COLO829 (cell line): ENCODE results near the gene LGALS14.
"Not testable (repeated sequence)": the region's sequence is repeated elsewhere in the genome, so short reads cannot be mapped to it uniquely, and the experiment has no call there.

Source experiments
- DNase-seq: peaks from one replicate; pipeline ENCODE4 v3.0.0; 2012; ENCODE audit warnings: low spot score

Gene LGALS14, protein sequence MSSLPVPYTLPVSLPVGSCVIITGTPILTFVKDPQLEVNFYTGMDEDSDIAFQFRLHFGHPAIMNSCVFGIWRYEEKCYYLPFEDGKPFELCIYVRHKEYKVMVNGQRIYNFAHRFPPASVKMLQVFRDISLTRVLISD

DNA sequence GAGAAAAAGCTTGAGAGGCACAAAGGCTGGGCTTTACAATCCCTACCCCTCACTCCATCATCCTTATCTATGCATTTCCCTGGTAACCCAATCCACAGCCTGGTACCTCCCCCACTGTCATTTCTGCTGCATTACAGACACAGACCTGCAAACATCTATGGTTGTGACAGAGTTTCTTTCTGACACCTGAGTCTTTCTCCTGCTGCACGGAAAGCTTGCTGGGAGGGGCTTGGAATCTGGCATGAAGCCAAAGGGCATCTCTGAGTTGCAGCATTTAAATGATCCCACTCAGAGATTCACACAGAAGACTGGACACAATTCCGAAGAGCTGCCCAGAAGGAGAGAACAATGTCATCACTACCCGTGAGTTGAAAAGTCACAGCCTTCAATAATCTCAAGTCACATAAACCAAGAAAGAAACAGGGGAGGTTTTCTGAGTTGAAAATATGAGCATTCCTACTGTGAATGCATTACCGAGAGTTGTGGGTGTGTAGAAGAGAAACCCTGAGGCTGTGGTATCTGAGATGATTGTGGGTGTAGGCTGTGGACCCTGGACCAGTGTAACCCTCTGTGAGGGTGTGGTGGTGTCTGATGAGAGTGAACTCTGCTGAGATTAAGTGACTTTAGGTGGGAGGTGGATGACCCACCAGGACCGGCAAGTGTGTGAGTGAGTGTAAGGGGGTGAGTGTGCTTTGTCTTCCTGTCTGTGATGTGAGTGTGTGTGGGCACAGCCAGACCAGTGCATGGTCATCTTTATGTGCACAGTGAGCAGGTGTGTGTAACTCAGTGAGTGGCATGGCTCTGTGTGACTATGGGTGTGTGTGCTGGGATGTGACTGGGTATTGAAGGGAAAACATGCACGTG, at the start of gene LGALS14:
Gene LGALS14, plus strand, starts transcription at position 301 of the 864 bp plus-strand sequence. Its CDS starts 48 bp downstream, at position 349.
- no peak for DNase-seq

DNA sequence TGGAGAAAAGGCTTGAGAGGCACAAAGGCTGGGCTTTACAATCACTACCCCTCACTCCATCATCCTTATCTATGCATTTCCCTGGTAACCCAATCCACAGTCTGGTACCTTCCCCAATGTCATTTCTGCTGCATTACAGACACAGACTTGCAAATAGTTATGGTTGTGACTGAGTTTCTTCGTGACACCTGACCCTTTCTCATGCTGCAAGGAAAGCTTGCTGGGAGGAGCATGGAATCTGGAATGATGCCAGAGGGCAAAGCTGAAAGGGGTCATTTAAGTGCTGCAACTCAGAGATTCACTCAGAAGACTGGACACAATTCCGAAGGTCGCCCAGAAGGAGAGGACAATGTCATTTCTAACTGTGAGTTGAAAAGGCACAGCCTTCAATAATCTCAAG, 48.7 kb upstream of the LGALS14 start, which contains the start of gene LGALS16:
Gene LGALS16, plus strand, starts transcription at position 301 of the 400 bp plus-strand sequence. Its CDS starts 49 bp downstream, at position 350.
- no peak for DNase-seq

DNA sequence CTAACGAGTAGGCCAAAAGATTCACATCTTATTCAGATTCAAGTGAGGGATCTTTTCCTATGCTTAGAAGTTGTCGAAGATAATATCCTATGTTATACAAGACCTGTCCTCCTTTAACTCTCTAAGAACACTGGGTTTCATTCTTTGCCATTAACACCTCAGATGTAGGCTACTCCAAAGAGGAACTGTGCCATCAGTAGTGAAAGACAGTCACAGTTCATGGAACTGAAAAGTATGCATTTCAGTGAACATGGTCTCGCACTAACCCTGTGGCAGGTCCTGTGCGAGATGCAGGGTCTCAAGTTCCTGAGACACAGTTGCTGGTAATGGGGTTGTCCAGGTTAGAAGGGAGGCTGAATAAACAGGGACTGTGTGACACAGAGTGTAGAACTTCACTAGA, 44.5 kb upstream of the LGALS14 start:
- no peak for DNase-seq

DNA sequence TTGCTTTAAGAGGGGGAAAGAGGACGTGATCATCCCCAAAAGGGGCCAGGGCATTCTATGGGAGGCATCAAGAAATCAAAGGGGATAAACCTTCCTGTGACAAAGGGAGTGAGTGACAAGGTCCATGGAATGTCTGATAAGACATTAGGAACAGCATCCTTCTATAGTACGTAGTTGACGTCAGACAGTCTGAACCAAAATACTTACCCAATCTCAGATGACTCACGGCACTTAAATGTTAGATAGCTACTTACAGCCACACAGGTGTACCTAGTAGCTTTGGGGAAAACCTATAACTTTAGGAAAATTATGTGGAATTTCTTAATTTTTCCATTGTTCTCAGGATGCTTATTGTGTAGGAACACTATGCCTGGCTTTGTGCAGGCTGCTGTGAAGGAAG, 43.6 kb upstream of the LGALS14 start:
- no peak for DNase-seq

DNA sequence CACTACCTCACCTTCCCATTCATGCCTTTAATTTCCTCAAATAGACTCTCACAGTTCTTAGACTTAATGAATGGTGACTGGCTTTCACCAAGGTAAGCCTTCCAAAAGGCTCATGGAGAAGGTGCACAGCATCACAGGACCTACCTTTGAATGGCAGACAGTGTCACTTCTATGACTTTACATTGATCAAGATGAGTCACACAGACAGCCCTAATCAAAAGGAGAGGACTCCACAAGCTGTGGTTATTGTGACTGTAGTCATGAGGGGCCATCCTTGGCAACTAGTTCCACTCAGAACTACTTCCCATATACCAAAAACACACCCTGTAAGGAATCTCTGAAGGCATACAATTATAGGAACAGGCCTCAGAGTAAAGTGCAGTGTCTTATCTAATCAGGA, 42.7 kb upstream of the LGALS14 start:
- DNase-seq: no peak

- DNase-seq: not testable (repeated sequence)
Measured at GRCh38 chr19:39669860-39670259, 34.4 kb upstream of the LGALS14 start.

DNA sequence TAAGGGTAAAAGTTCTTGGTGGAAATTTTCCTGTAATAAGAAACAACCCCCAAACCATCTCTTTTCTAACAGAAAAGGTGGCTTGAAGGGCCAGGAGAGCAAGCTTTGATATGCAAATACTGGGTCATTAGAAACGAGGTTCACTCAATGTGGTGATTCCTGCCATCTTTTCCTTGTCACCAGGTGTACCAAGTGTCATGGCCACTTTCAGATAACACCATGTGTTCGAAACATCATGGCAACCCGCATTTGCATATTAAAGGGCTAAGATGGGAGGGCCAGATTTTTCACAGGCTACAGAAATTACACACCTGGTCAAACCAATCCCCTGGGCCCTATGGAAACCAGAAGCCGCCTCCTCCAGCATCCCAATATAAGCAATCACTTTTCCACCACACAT, 33.3 kb upstream of the LGALS14 start:
- DNase-seq: no peak

GRCh38 chr19:39671739-39672363, 32.4 kb upstream of the LGALS14 start:
- DNase-seq: peak; percentile 31

GRCh38 chr19:39672473-39672872, 31.8 kb upstream of the LGALS14 start:
- DNase-seq: no peak

- not testable (repeated sequence) for DNase-seq
Measured at GRCh38 chr19:39673862-39674261, 30.4 kb upstream of the LGALS14 start.

DNA sequence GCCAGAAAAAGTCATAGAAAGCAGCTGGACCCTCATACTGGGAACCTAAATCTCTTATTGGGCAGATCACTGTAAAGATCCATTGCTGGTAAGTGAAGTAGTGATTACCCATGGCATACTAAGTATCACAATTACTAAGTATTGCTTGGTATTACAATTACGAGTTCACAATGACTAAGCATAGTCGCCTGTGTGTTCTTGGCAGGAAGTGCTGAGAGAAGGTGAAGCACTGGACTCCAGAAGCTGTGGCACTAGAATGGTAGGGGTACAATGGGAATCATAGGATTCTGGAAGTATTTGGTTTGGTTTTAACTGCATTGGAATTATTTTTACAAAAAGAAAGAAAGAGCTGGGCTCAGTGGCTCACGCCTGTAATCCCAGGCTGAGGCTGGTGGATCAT, 28.3 kb upstream of the LGALS14 start:
- no peak for DNase-seq

GRCh38 chr19:39677961-39678889, 26.1 kb upstream of the LGALS14 start:
- DNase-seq: no peak

DNA sequence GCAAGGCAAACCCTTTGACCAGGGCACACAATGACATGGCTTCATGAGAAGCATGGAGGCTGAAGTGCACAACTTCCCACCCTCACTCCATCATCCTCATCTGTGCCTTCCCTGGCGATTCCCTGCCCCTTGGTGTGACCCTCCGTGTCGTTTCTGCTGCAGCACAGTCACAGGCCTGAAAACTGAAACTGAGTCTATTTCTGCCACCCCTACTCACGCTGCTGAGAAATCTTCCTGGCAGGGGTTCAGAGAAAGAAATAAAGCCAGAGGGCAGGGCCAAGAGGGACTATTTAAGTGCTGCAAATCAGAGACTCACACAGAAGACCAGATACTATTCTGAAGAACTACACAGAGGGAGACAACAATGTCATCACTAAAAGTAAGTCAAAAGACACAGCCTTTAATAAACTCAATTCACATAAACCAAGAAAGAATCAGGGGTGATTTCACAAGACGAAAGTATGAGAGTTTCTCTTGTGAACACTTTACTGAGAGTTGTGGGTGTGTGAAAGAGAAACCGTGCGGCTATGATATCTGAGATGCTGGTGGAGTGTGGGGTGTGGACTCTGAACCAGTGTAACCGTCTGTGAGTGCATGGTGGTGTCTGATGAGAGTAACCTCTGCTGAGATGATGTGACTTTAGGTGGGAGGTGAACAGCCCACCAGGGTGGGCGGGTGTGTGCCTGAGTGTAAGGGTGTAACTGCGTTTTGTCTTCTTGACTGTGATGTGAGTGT, 25.1 kb upstream of the LGALS14 start:
- no peak for DNase-seq

DNA sequence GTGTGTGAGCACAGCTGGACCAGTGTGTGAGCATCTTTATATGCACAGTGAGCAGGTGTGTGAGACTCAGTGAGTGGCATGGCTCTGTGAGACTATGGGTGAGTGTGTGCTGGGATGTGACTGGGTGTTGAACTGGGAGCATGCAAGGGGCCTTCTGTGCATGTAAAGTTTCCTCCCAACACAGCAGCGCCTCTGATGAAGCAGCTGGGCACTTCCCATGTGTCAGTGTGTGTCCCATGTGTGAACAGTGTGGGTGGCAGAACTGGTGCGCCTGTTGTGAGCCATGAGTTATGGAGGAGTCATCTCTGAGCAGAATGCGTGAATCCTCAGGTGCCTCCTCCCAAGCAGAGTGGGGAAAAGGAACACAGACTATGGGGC, 24.5 kb upstream of the LGALS14 start:
- no peak for DNase-seq

- DNase-seq: no peak
Measured at GRCh38 chr19:39680593-39680992, 23.7 kb upstream of the LGALS14 start.

DNA sequence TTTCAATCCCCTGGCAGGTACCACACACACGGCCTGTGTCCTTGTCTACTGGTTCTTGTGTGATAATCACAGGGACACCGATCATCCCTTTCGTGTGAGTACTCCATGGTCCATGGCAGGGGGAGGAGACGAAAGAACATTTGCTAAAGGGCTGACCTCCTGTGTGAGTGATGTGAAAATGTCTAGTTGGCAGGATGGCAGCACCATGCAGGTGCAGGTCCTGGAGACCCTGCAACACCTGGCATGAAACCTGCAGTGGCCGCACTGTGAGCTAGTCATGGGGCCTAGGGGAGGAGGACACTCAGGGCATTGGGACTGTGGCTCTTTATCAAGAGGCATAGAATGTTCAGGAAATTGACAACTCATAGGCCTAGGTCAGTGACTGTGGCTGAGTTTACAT, 22.9 kb upstream of the LGALS14 start:
- DNase-seq: no peak

- no peak for DNase-seq
Measured at GRCh38 chr19:39684267-39684666, 20.0 kb upstream of the LGALS14 start.

GRCh38 chr19:39686739-39687138, 17.5 kb upstream of the LGALS14 start:
- DNase-seq: no peak

GRCh38 chr19:39688637-39689036, 15.6 kb upstream of the LGALS14 start:
- DNase-seq: not testable (repeated sequence)

- no peak for DNase-seq
Measured at GRCh38 chr19:39692166-39692565, 12.1 kb upstream of the LGALS14 start.

DNA sequence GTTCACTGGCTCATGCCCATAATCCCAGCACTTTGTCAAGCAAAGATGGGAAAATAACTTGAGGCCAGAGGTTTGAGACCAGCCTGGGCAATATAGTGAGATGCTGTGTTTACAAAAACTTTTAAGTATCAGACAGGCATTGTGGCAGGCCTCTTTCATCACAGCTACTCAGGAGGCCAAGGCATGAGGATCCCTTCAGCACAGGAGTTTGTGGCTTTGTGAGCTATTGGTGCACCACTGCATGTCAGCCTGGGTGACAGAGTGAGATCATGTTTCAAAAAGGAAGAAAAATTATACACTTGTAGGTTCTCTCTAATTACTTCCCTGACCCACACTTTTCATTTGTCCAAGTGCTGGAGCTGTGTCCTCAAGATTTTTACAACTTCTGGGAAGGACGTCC, 11.5 kb upstream of the LGALS14 start:
- no peak for DNase-seq
